ENCODE results near the gene GATA6. TPM values are rescaled to one million over a fixed set of nuclear protein-coding genes. Genes with fewer than 3 reads are reported as not detected.
A peak's percentile ranks its signal among the peaks of the same experiment; 100 is the strongest.

GATA6 gene
- total RNA-seq, 1 donor: 16.6 TPM

DNA sequence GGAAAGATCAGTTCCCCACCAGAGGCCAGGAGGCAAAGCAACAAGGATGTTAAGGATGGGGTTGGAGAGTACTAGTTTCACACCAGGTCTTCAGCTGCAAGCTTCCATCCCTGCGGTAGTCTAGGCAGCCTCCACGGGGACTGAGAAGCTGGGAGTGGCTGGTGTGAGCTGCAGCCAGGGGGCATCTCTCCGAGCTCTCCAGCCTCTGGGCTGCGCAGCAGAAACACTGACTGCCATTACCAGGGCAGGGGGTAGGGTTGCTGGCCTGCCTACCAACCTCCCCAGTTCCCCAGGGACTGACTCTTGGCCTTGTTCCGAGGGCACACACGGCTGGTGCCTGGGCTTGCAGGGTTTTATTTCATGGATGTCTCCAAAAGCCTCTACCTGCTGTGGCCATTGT is 15.9 kb downstream of the GATA6 start:
- H2AFZ ChIP-seq (ENCODE audit: low read length): no peak overlapping the region
- H4K20me1 ChIP-seq (ENCODE audit: insufficient read depth, low read length): peaks cover 22% of the 10 kb centered on the region
- H3K4me2 ChIP-seq (ENCODE audit: insufficient read depth, low read length): no peak overlapping the region
- peaks cover 35% of the 10 kb centered on the region for H3K79me2 ChIP-seq (ENCODE audit: insufficient read depth, low read length)
- no peak for DNase-seq (ENCODE audit: insufficient read length, low spot score, missing footprints)
- no peak overlapping the region for H3K4me3 ChIP-seq (ENCODE audit: insufficient read depth, low read length)
- H3K9me3 ChIP-seq (ENCODE audit: low read depth, low read length): no peaks in the 10 kb centered on the region
- peaks cover 63% of the 10 kb centered on the region for H3K36me3 ChIP-seq (ENCODE audit: insufficient read depth, low read length)
- H3K27me3 ChIP-seq (ENCODE audit: insufficient read depth, low read length): no peaks in the 10 kb centered on the region
- TF ChIP-seq, protein P1, sequence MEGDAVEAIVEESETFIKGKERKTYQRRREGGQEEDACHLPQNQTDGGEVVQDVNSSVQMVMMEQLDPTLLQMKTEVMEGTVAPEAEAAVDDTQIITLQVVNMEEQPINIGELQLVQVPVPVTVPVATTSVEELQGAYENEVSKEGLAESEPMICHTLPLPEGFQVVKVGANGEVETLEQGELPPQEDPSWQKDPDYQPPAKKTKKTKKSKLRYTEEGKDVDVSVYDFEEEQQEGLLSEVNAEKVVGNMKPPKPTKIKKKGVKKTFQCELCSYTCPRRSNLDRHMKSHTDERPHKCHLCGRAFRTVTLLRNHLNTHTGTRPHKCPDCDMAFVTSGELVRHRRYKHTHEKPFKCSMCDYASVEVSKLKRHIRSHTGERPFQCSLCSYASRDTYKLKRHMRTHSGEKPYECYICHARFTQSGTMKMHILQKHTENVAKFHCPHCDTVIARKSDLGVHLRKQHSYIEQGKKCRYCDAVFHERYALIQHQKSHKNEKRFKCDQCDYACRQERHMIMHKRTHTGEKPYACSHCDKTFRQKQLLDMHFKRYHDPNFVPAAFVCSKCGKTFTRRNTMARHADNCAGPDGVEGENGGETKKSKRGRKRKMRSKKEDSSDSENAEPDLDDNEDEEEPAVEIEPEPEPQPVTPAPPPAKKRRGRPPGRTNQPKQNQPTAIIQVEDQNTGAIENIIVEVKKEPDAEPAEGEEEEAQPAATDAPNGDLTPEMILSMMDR (IDR thresholded peaks at IDR 0.05; ENCODE audit: extremely low read depth, low read depth, low read length): no peak
- H3K4me1 ChIP-seq (ENCODE audit: insufficient read depth, low read length): peaks cover 31% of the 10 kb centered on the region
- no peak overlapping the region for H3K27ac ChIP-seq (ENCODE audit: low read depth, low read length)

- Histone ChIP-seq H4K20me1 (ENCODE audit: insufficient read depth, low read length) (peaks cover 21% of the 10 kb centered on the region), H3K4me1 (ENCODE audit: insufficient read depth, low read length) (peaks cover 36% of the 10 kb centered on the region), H3K9me3 (ENCODE audit: low read depth, low read length) (no peaks in the 10 kb centered on the region), H3K27ac (ENCODE audit: low read depth, low read length) (no peak overlapping the region), H3K27me3 (ENCODE audit: insufficient read depth, low read length) (no peaks in the 10 kb centered on the region), H2AFZ (ENCODE audit: low read length) (no peak overlapping the region), H3K79me2 (ENCODE audit: insufficient read depth, low read length) (peaks cover 34% of the 10 kb centered on the region), H3K4me3 (ENCODE audit: insufficient read depth, low read length) (no peak overlapping the region), H3K36me3 (ENCODE audit: insufficient read depth, low read length) (peaks cover 61% of the 10 kb centered on the region), H3K4me2 (ENCODE audit: insufficient read depth, low read length) (no peak overlapping the region)
- no peak for DNase-seq (ENCODE audit: insufficient read length, low spot score, missing footprints)
- TF ChIP-seq, protein P1 (IDR thresholded peaks at IDR 0.05; ENCODE audit: extremely low read depth, low read depth, low read length): no peak
These were observed 16.5 kb downstream of the GATA6 start for GRCh38 chr18:22185771-22186386.

GRCh38 chr18:22186484-22186971 is 17.1 kb downstream of the GATA6 start:
- Histone ChIP-seq H3K4me1 (ENCODE audit: insufficient read depth, low read length) (peaks cover 39% of the 10 kb centered on the region), H2AFZ (ENCODE audit: low read length) (no peak overlapping the region), H3K36me3 (ENCODE audit: insufficient read depth, low read length) (peaks cover 56% of the 10 kb centered on the region), H3K4me2 (ENCODE audit: insufficient read depth, low read length) (no peak overlapping the region), H4K20me1 (ENCODE audit: insufficient read depth, low read length) (peaks cover 22% of the 10 kb centered on the region), H3K27me3 (ENCODE audit: insufficient read depth, low read length) (no peaks in the 10 kb centered on the region), H3K27ac (ENCODE audit: low read depth, low read length) (peak overlapping the region; percentile 2), H3K79me2 (ENCODE audit: insufficient read depth, low read length) (peaks cover 34% of the 10 kb centered on the region), H3K9me3 (ENCODE audit: low read depth, low read length) (no peaks in the 10 kb centered on the region), H3K4me3 (ENCODE audit: insufficient read depth, low read length) (no peak overlapping the region)
- DNase-seq (ENCODE audit: insufficient read length, low spot score, missing footprints): no peak
- TF ChIP-seq, protein P1 (IDR thresholded peaks at IDR 0.05; ENCODE audit: extremely low read depth, low read depth, low read length): no peak

- Histone ChIP-seq H3K79me2 (ENCODE audit: insufficient read depth, low read length) (peaks cover 45% of the 10 kb centered on the region), H2AFZ (ENCODE audit: low read length) (no peak overlapping the region), H4K20me1 (ENCODE audit: insufficient read depth, low read length) (peaks cover 28% of the 10 kb centered on the region), H3K4me2 (ENCODE audit: insufficient read depth, low read length) (no peak overlapping the region), H3K4me1 (ENCODE audit: insufficient read depth, low read length) (peaks cover 42% of the 10 kb centered on the region), H3K27me3 (ENCODE audit: insufficient read depth, low read length) (no peaks in the 10 kb centered on the region), H3K9me3 (ENCODE audit: low read depth, low read length) (no peaks in the 10 kb centered on the region), H3K36me3 (ENCODE audit: insufficient read depth, low read length) (peaks cover 48% of the 10 kb centered on the region), H3K4me3 (ENCODE audit: insufficient read depth, low read length) (no peak overlapping the region), H3K27ac (ENCODE audit: low read depth, low read length) (no peak overlapping the region)
- TF ChIP-seq, protein P1 (IDR thresholded peaks at IDR 0.05; ENCODE audit: extremely low read depth, low read depth, low read length): no peak
- no peak for DNase-seq (ENCODE audit: insufficient read length, low spot score, missing footprints)
These were observed 19.3 kb downstream of the GATA6 start for GRCh38 chr18:22188559-22189267.

Measured in osteoblast (primary cell).